Measurements from ENCODE around the gene CRLF1.

CRLF1 gene

DNA sequence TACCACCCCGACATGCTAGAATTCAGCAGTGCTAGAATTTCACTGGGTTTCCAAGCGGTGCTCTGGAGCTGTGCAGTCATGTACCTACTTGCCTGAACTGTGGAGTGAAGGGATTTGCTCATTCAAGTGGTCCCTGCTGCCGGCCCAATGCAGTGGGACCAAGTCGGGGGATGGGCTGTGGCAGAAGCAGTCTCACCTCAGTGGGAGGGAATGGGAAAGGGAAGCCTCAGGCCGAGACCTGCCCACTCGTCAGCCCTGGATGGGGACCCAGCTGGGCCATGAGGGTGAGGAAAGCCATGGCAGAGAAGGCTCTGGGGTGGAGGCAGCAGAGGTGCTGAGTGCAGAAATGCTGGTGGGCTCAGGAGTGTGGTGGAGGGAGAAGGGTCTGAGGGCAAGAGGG is 45.1 kb upstream of the CRLF1 start:
- Histone ChIP-seq H3K4me2 (ENCODE audit: low read length) (no peak overlapping the region), H2AFZ (ENCODE audit: low read depth, low read length) (no peak overlapping the region)

DNA sequence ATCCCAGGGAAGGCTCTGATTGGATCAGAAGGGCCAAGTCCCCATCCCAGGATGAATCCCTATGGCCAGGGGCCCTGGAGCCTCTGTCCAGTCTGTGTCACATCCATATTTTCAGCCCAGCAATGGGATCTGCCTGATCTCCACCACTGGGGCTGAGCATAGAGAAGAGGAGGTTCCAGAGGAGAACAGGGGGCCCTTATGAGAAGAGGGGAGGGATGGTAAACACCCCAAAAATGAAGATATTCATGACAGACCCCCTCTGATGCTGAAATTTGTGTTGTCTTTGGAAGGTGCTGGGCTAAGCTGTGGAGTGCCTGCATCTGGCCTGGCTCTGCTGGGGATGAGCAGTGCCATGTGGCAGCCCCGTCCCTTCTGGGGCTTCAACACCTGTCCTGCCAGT is 44.7 kb upstream of the CRLF1 start:
- Histone ChIP-seq H3K4me1 (ENCODE audit: low read length) (no peaks in the 10 kb centered on the region), H3K4me2 (ENCODE audit: low read length) (no peak overlapping the region), H3K9ac (ENCODE audit: low read length) (no peak overlapping the region), H4K20me1 (ENCODE audit: insufficient read depth, low read length) (peaks cover 60% of the 10 kb centered on the region), H3K79me2 (ENCODE audit: low read length) (no peaks in the 10 kb centered on the region), H3K27me3 (ENCODE audit: low read depth, low read length) (no peaks in the 10 kb centered on the region), H2AFZ (ENCODE audit: low read depth, low read length) (no peak overlapping the region), H3K27ac (ENCODE audit: low read length) (no peak overlapping the region), H3K4me3 (ENCODE audit: low read length) (no peak overlapping the region), H3K36me3 (replicated peaks; ENCODE audit: low read depth, low read length) (no peaks in the 10 kb centered on the region), H3K9me3 (ENCODE audit: insufficient read depth, low read length) (no peaks in the 10 kb centered on the region)
- TF ChIP-seq EZH2phosphoT487 (IDR thresholded peaks at IDR 0.05; ENCODE audit: low read depth), result no peak
- TF ChIP-seq, protein P1, sequence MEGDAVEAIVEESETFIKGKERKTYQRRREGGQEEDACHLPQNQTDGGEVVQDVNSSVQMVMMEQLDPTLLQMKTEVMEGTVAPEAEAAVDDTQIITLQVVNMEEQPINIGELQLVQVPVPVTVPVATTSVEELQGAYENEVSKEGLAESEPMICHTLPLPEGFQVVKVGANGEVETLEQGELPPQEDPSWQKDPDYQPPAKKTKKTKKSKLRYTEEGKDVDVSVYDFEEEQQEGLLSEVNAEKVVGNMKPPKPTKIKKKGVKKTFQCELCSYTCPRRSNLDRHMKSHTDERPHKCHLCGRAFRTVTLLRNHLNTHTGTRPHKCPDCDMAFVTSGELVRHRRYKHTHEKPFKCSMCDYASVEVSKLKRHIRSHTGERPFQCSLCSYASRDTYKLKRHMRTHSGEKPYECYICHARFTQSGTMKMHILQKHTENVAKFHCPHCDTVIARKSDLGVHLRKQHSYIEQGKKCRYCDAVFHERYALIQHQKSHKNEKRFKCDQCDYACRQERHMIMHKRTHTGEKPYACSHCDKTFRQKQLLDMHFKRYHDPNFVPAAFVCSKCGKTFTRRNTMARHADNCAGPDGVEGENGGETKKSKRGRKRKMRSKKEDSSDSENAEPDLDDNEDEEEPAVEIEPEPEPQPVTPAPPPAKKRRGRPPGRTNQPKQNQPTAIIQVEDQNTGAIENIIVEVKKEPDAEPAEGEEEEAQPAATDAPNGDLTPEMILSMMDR (IDR thresholded peaks at IDR 0.05; ENCODE audit: low read depth, low read length), result no peak

More for the DNA sequence above, 45.1 kb upstream of the CRLF1 start:
- no peak overlapping the region for H3K27ac ChIP-seq (ENCODE audit: low read length)
- peaks cover under 1% of the 10 kb centered on the region for H3K4me1 ChIP-seq (ENCODE audit: low read length)
- H4K20me1 ChIP-seq (ENCODE audit: insufficient read depth, low read length), result peaks cover 60% of the 10 kb centered on the region
- H3K79me2 ChIP-seq (ENCODE audit: low read length), result no peaks in the 10 kb centered on the region
- H3K9ac ChIP-seq (ENCODE audit: low read length), result no peak overlapping the region
- no peaks in the 10 kb centered on the region for H3K36me3 ChIP-seq (replicated peaks; ENCODE audit: low read depth, low read length)
- H3K9me3 ChIP-seq (ENCODE audit: insufficient read depth, low read length), result no peaks in the 10 kb centered on the region
- no peak overlapping the region for H3K4me3 ChIP-seq (ENCODE audit: low read length)
- no peaks in the 10 kb centered on the region for H3K27me3 ChIP-seq (ENCODE audit: low read depth, low read length)
- TF ChIP-seq, protein P1 (IDR thresholded peaks at IDR 0.05; ENCODE audit: low read depth, low read length), result no peak
- no peak for TF ChIP-seq EZH2phosphoT487 (IDR thresholded peaks at IDR 0.05; ENCODE audit: low read depth)

DNA sequence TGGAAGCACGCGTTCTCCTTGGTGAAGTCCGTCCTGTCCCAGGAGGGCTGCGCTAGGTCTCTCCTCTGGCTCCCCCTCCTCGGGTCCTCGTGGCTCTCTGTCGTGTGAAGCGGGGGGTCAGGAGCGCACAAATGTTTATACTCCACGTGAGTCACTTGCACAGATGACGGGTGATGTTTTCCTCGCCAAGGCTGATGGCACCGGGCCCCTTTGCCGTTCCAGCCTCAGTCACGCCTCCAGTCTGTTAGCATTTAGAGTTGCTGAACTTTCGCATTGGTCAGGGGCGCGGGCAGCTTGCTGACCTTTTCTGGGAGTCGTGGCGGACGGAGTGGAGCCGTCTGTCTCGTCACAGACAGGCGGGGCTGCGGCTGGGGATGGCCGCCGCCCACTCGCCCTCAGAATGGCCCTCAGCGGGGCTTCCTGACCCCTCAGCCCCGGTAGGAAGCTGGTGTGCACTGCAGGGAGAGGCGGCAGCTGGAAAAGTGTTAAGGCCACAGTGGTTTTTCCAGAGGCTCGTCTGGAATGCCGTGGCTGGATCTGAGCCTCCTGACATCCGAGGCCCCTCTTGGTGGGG is 44.0 kb upstream of the CRLF1 start:
- Histone ChIP-seq H2AFZ (ENCODE audit: low read depth, low read length) (no peak overlapping the region), H3K4me1 (ENCODE audit: low read length) (no peaks in the 10 kb centered on the region), H4K20me1 (ENCODE audit: insufficient read depth, low read length) (peaks cover 53% of the 10 kb centered on the region), H3K4me2 (ENCODE audit: low read length) (no peak overlapping the region), H3K27me3 (ENCODE audit: low read depth, low read length) (no peaks in the 10 kb centered on the region), H3K4me3 (ENCODE audit: low read length) (no peak overlapping the region), H3K36me3 (replicated peaks; ENCODE audit: low read depth, low read length) (no peaks in the 10 kb centered on the region), H3K27ac (ENCODE audit: low read length) (no peak overlapping the region), H3K9me3 (ENCODE audit: insufficient read depth, low read length) (no peaks in the 10 kb centered on the region), H3K9ac (ENCODE audit: low read length) (no peak overlapping the region), H3K79me2 (ENCODE audit: low read length) (no peaks in the 10 kb centered on the region)
- TF ChIP-seq, protein P1 (IDR thresholded peaks at IDR 0.05; ENCODE audit: low read depth, low read length), result no peak
- TF ChIP-seq EZH2phosphoT487 (IDR thresholded peaks at IDR 0.05; ENCODE audit: low read depth), result no peak

DNA sequence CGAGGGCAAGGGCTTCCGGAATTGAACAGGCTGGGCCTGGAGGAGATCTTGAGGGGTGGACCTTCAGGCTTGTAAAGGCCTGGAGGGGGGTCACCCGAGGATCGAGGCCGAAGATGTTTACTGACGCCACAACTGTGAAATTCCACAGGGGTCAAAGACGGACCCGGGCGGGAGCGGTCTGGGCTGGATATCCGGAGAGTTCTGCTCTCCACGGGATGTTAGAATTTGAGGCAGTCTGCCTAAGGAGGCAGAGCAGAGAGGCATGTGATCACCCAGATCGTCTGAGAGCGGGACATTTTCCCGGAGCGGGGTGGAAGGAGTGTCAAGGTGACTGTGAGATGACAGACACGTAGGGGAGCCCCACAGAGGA is 43.4 kb upstream of the CRLF1 start:
- Histone ChIP-seq H4K20me1 (ENCODE audit: insufficient read depth, low read length) (peaks cover 50% of the 10 kb centered on the region), H3K9me3 (ENCODE audit: insufficient read depth, low read length) (no peaks in the 10 kb centered on the region), H3K36me3 (replicated peaks; ENCODE audit: low read depth, low read length) (no peaks in the 10 kb centered on the region), H3K79me2 (ENCODE audit: low read length) (peaks cover 3% of the 10 kb centered on the region; the same call in 1 of the 2 replicates), H3K4me1 (ENCODE audit: low read length) (no peaks in the 10 kb centered on the region), H3K4me3 (ENCODE audit: low read length) (no peak overlapping the region), H3K9ac (ENCODE audit: low read length) (no peak overlapping the region), H3K4me2 (ENCODE audit: low read length) (no peak overlapping the region), H3K27me3 (ENCODE audit: low read depth, low read length) (no peaks in the 10 kb centered on the region), H2AFZ (ENCODE audit: low read depth, low read length) (no peak overlapping the region), H3K27ac (ENCODE audit: low read length) (no peak overlapping the region)
- TF ChIP-seq EZH2phosphoT487 (IDR thresholded peaks at IDR 0.05; ENCODE audit: low read depth), result no peak
- TF ChIP-seq, protein P1 (IDR thresholded peaks at IDR 0.05; ENCODE audit: low read depth, low read length), result no peak

Data from OCI-LY3 (cell line).